COR-L47 (cell line): ENCODE data around the gene NEAT1.
"Not testable (repeated sequence)": the region's sequence is repeated elsewhere in the genome, so short reads cannot be mapped to it uniquely, and the experiment has no call there.

Source experiments
- DNase-seq: peaks from one replicate; lab custom pipeline; 2025; lab: John Stamatoyannopoulos, UW

NEAT1 gene

GRCh38 chr11:65448418-65449105 lies 26.0 kb downstream of the NEAT1 start:
- no peak for DNase-seq

- not testable (repeated sequence) for DNase-seq
Observed at GRCh38 chr11:65451301-65451700, 28.7 kb downstream of the NEAT1 start.

- DNase-seq: not testable (repeated sequence)
Observed at GRCh38 chr11:65452259-65452658, 29.7 kb downstream of the NEAT1 start.

- DNase-seq: no peak
Observed at GRCh38 chr11:65452806-65453490, 30.4 kb downstream of the NEAT1 start.

GRCh38 chr11:65454311-65454695 lies 31.7 kb downstream of the NEAT1 start:
- DNase-seq: no peak

- peak; percentile 68 for DNase-seq
Observed at GRCh38 chr11:65454696-65455456, 32.3 kb downstream of the NEAT1 start.

- DNase-seq: no peak
Observed at GRCh38 chr11:65456418-65456817, 33.8 kb downstream of the NEAT1 start.

- DNase-seq: no peak
Observed at GRCh38 chr11:65459552-65459951, 37.0 kb downstream of the NEAT1 start.

GRCh38 chr11:65465471-65465870 lies 42.9 kb downstream of the NEAT1 start:
- DNase-seq: not testable (repeated sequence)

- not testable (repeated sequence) for DNase-seq
Observed at GRCh38 chr11:65467306-65467705, 44.7 kb downstream of the NEAT1 start.

- DNase-seq: peak; percentile 84
Observed at GRCh38 chr11:65468874-65469333, 46.3 kb downstream of the NEAT1 start.

GRCh38 chr11:65470433-65471049 lies 47.9 kb downstream of the NEAT1 start:
- no peak for DNase-seq

GRCh38 chr11:65471447-65471891 lies 48.9 kb downstream of the NEAT1 start:
- peak; percentile 43 for DNase-seq

GRCh38 chr11:65472588-65473277 lies 50.1 kb downstream of the NEAT1 start:
- not testable (repeated sequence) for DNase-seq

- DNase-seq: no peak
Observed at GRCh38 chr11:65473278-65473860, 50.8 kb downstream of the NEAT1 start.

- DNase-seq: no peak
Observed at GRCh38 chr11:65474864-65475263, 52.3 kb downstream of the NEAT1 start.

- DNase-seq: no peak
Observed at GRCh38 chr11:65476632-65477148, 54.1 kb downstream of the NEAT1 start.

- DNase-seq: peak; percentile 90
Observed at GRCh38 chr11:65477149-65477965, 54.8 kb downstream of the NEAT1 start.

- no peak for DNase-seq
Observed at GRCh38 chr11:65478388-65479183, 56.0 kb downstream of the NEAT1 start.
